Measurements from ENCODE around the gene RAB1A. TPM values are rescaled to one million over a fixed set of nuclear protein-coding genes. Genes with fewer than 3 reads are reported as not detected.
"Not testable (repeated sequence)": the region's sequence is repeated elsewhere in the genome, so short reads cannot be mapped to it uniquely, and the experiment has no call there.

RAB1A gene
- total RNA-seq, 4 donors from 2014 or later: 78.5 to 153 (median 103) TPM

DNA sequence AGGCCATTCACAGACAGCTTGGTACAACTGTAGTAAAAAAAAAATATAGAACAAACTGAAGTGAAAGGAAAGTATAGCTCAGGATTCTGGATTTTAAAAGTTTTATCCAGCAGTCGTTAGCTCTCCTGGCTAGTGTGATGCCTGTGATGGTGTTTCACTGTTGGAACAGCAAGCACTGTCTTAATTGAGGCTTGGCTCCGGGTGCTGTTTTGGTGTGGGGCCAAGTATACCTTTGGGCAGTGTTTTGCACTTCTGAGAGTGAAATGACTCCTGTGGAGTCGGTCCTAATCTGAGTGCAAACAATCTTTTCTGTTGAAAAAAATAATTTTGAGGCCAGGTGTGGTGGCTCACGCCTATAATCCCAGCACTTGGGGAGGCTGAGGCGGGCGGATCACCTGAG, 28.7 kb upstream of the RAB1A start:
- intact Hi-C loops (cut with DNase I; ENCODE audit: low total_unique reads): no loop called here
- Histone ChIP-seq H3K9me3 (no peaks in the 10 kb centered on the region), H3K4me3 (no peak overlapping the region), H3K36me3 (no peaks in the 10 kb centered on the region), H3K27me3 (no peaks in the 10 kb centered on the region), H3K4me1 (no peaks in the 10 kb centered on the region), H3K27ac (no peak overlapping the region)
- no peak for DNase-seq
- TF ChIP-seq, protein P1, sequence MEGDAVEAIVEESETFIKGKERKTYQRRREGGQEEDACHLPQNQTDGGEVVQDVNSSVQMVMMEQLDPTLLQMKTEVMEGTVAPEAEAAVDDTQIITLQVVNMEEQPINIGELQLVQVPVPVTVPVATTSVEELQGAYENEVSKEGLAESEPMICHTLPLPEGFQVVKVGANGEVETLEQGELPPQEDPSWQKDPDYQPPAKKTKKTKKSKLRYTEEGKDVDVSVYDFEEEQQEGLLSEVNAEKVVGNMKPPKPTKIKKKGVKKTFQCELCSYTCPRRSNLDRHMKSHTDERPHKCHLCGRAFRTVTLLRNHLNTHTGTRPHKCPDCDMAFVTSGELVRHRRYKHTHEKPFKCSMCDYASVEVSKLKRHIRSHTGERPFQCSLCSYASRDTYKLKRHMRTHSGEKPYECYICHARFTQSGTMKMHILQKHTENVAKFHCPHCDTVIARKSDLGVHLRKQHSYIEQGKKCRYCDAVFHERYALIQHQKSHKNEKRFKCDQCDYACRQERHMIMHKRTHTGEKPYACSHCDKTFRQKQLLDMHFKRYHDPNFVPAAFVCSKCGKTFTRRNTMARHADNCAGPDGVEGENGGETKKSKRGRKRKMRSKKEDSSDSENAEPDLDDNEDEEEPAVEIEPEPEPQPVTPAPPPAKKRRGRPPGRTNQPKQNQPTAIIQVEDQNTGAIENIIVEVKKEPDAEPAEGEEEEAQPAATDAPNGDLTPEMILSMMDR (IDR thresholded peaks at IDR 0.05): no peak
- no peak for TF ChIP-seq POLR2A (IDR thresholded peaks at IDR 0.05)

- H3K9me3 ChIP-seq; DNase-seq; H3K27ac ChIP-seq; H3K27me3 ChIP-seq; H3K36me3 ChIP-seq; H3K4me3 ChIP-seq; H3K4me1 ChIP-seq; intact Hi-C loops (cut with DNase I; ENCODE audit: low total_unique reads): not testable (repeated sequence)
Measured at GRCh38 chr2:65157856-65158255, 27.9 kb upstream of the RAB1A start.

DNA sequence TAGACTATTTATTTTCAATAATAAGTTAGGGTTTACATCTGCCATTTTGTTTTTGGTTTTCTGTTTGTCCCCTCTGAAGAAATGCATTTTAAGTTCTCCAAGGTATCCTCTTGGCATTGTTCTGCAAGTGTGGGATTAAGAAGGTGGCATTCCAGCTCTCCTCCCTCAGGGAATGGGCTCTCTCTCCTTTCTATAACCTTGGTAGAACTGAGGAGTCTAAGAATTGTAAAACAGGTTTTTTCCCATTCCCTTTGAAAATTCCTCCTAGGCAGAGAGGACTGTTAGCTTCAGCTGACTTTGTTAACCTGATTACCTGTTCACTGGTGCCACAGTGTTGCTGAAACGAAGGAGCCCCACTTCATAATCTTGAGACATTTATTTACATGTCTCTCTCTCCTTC, 26.1 kb upstream of the RAB1A start:
- TF ChIP-seq, protein P1 (IDR thresholded peaks at IDR 0.05): no peak
- no peak for TF ChIP-seq POLR2A (IDR thresholded peaks at IDR 0.05)
- Histone ChIP-seq H3K9me3 (no peaks in the 10 kb centered on the region), H3K27ac (no peak overlapping the region), H3K36me3 (no peaks in the 10 kb centered on the region), H3K4me1 (no peaks in the 10 kb centered on the region), H3K4me3 (no peak overlapping the region), H3K27me3 (no peaks in the 10 kb centered on the region)
- intact Hi-C loops (cut with DNase I; ENCODE audit: low total_unique reads): no loop called here
- DNase-seq: no peak

- no peak for DNase-seq
- Histone ChIP-seq H3K27me3 (no peaks in the 10 kb centered on the region), H3K27ac (no peak overlapping the region), H3K4me3 (no peak overlapping the region), H3K36me3 (no peaks in the 10 kb centered on the region), H3K9me3 (no peaks in the 10 kb centered on the region), H3K4me1 (no peaks in the 10 kb centered on the region)
- intact Hi-C loops (cut with DNase I; ENCODE audit: low total_unique reads): no loop called here
- TF ChIP-seq POLR2A (IDR thresholded peaks at IDR 0.05): no peak
- TF ChIP-seq, protein P1 (IDR thresholded peaks at IDR 0.05): no peak
Measured at GRCh38 chr2:65153515-65153914, 23.6 kb upstream of the RAB1A start.

DNA sequence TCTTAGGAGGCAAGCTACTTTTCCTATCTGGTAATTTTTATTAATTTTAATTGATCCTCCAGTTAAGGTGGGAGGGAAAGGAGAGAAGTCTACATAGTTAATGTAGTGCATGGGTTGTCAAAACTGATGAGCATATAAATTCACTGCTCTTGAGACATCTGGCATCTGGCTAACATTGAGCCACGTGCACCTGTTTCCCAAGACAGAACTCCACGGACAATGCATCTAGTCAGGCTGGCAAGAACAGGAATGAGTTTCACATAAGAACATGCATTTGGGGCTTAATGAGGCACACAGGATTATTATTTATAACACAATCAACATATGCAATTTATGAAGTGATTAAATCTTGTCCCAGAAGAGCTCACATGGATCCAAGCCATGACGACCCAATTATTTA, 16.2 kb upstream of the RAB1A start:
- TF ChIP-seq, protein P1 (IDR thresholded peaks at IDR 0.05): no peak
- no peak for TF ChIP-seq POLR2A (IDR thresholded peaks at IDR 0.05)
- no peaks in the 10 kb centered on the region for H3K4me1 ChIP-seq
- DNase-seq: no peak
- no peaks in the 10 kb centered on the region for H3K9me3 ChIP-seq
- intact Hi-C loops (cut with DNase I; ENCODE audit: low total_unique reads): no loop called here
- no peaks in the 10 kb centered on the region for H3K27me3 ChIP-seq
- H3K36me3 ChIP-seq: no peaks in the 10 kb centered on the region
- no peak overlapping the region for H3K27ac ChIP-seq
- no peak overlapping the region for H3K4me3 ChIP-seq

DNA sequence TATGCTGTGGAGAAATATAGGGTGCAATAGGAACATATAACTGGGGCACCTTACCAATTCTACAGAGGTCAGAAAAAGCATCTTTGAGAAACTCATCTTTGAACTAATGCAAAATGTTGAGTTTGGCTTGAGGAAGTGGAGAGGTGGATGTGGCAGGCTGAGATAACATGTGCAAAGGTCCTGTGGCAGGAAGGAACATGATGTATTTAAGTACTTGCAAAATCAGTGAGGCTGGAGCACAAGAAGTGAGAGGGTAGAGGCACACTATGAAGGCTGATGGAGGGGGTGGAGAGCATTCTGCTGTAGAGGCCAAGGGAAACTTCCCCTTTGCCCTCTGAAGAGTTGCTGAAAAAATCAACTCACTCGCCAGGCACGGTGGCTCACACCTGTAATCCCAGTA, 14.7 kb upstream of the RAB1A start:
- intact Hi-C loops (cut with DNase I; ENCODE audit: low total_unique reads): no loop called here
- no peaks in the 10 kb centered on the region for H3K27me3 ChIP-seq
- no peak overlapping the region for H3K4me3 ChIP-seq
- DNase-seq: no peak
- no peak overlapping the region for H3K27ac ChIP-seq
- TF ChIP-seq POLR2A (IDR thresholded peaks at IDR 0.05): no peak
- TF ChIP-seq, protein P1 (IDR thresholded peaks at IDR 0.05): no peak
- H3K9me3 ChIP-seq: no peaks in the 10 kb centered on the region
- H3K36me3 ChIP-seq: no peaks in the 10 kb centered on the region
- no peaks in the 10 kb centered on the region for H3K4me1 ChIP-seq

Data from uterus (tissue), 4 donors.